ENCODE results near the gene ACAP3.

Gene ACAP3

GRCh38 chr1:1329304-1330210, 21.8 kb upstream of the ACAP3 start:
- H3K4me3 ChIP-seq (ENCODE audit: low read depth, low read length) = no peak overlapping the region
- no peak for DNase-seq (ENCODE audit: low read depth)
- no peak for TF ChIP-seq CTCF (IDR thresholded peaks at IDR 0.05; ENCODE audit: low read depth, low read length, missing control alignments)

- no peak overlapping the region for H3K4me3 ChIP-seq (ENCODE audit: low read depth, low read length)
- no peak for DNase-seq (ENCODE audit: low read depth)
- TF ChIP-seq CTCF (IDR thresholded peaks at IDR 0.05; ENCODE audit: low read depth, low read length, missing control alignments) = no peak
Observed at GRCh38 chr1:1328254-1328653, 20.5 kb upstream of the ACAP3 start.

- no peak for TF ChIP-seq CTCF (IDR thresholded peaks at IDR 0.05; ENCODE audit: low read depth, low read length, missing control alignments)
- DNase-seq (ENCODE audit: low read depth) = no peak
- no peak overlapping the region for H3K4me3 ChIP-seq (ENCODE audit: low read depth, low read length)
Observed at GRCh38 chr1:1327291-1327690, 19.6 kb upstream of the ACAP3 start.

- peak overlapping the region; percentile 85 for H3K4me3 ChIP-seq (ENCODE audit: low read depth, low read length)
Observed at GRCh38 chr1:1326075-1326605, 18.4 kb upstream of the ACAP3 start.

GRCh38 chr1:1325288-1326074, 17.8 kb upstream of the ACAP3 start:
- no peak for DNase-seq (ENCODE audit: low read depth)
- no peak for TF ChIP-seq CTCF (IDR thresholded peaks at IDR 0.05; ENCODE audit: low read depth, low read length, missing control alignments)
- H3K4me3 ChIP-seq (ENCODE audit: low read depth, low read length) = peak overlapping the region; percentile 85

More at GRCh38 chr1:1326075-1326605, 18.4 kb upstream of the ACAP3 start:
- TF ChIP-seq CTCF (IDR thresholded peaks at IDR 0.05; ENCODE audit: low read depth, low read length, missing control alignments) = no peak
- no peak for DNase-seq (ENCODE audit: low read depth)

- H3K4me3 ChIP-seq (ENCODE audit: low read depth, low read length) = peak within 1 kb of the TSS; percentile 97
- DNase-seq (ENCODE audit: low read depth) = peak; percentile 69
- no peak for TF ChIP-seq CTCF (IDR thresholded peaks at IDR 0.05; ENCODE audit: low read depth, low read length, missing control alignments)
Observed at GRCh38 chr1:1324524-1325287, 17.0 kb upstream of the ACAP3 start, which contains the start of the genes CPTP and INTS11. CPTP (plus strand) TSS chr1:1324802; CDS start chr1:1326911, 2,109 bp downstream. INTS11 (minus strand) TSS chr1:1324660; CDS start chr1:1324608, 52 bp downstream.

All from GM12864 (cell line).